HepG2 (cell line): ENCODE data around the gene ALK. TPM values are rescaled to one million over a fixed set of nuclear protein-coding genes. Genes with fewer than 3 reads are reported as not detected.

Source experiments
- ATAC-seq: fragments of 200-7000 bp; cut with Tn5 transposase; 3 replicates; pipeline ENCODE4 v1.9.1; 2020; ENCODE audit warnings: mild to moderate bottlenecking, moderate library complexity
- BruUV-seq: library from RNA; stranded (reverse); fragments of 400-500 nt; replicated peaks from 2 replicates; lab custom pipeline; 2021; lab: Mats Ljungman, UMichigan
- CTCF ChIA-PET: fragments of 300-600 bp; formaldehyde crosslinking; extraction: SDS; loops from one replicate; lab custom pipeline; 2021; ENCODE audit warnings: low total read pairs, inconsistent platforms, low intra/inter-chr PET ratio; lab: Yijun Ruan, JAX
- POLR2A ChIA-PET: fragments of 350-600 bp; sonication (Branson Sonifier 250); formaldehyde crosslinking; loops from one replicate; lab custom pipeline; 2020; ENCODE audit warnings: antibody characterized with exemption, inconsistent platforms; lab: Yijun Ruan, JAX
- DNase-seq: peaks from one replicate; pipeline ENCODE4 v3.0.0-alpha.2; 2015; ENCODE audit warnings: low spot score
- FAIRE-seq: peaks from 3 replicates; lab custom pipeline; 2011; peaks lifted over from hg19 to GRCh38; lab: Jason Lieb, UNC
- H2AFZ ChIP-seq: one replicate; pipeline ENCODE4 v1.6.1; 2011; ENCODE audit warnings: low read length, inconsistent platforms
- H3K27ac ChIP-seq: fragments of 300-600 bp; 3 replicates; pipeline ENCODE4 v1.8.0; 2011; ENCODE audit warnings: mixed run types, mild to moderate bottlenecking, mixed read lengths, low read length, inconsistent platforms; ENCODE audit not compliant: insufficient read depth; ENCODE audit errors: extremely low read length
- H3K27me3 ChIP-seq, 2 experiments: fragments of 200-600 bp in 1 of 2; 2 replicates in 1 of 2; 3 replicates in 1 of 2; pipeline versions ENCODE4 v1.6.0 to v1.8.0; 2011; ENCODE audit warnings: low read length in 2 of 2, mild to moderate bottlenecking in 2 of 2, moderate library complexity in 2 of 2, inconsistent platforms in 1 of 2; ENCODE audit not compliant: insufficient read depth in 2 of 2, control insufficient read depth in 1 of 2
- H3K36me3 ChIP-seq, 2 experiments: fragments of 200-600 bp in 1 of 2; replicated peaks in 1 of 2; 2 replicates in 1 of 2; 3 replicates in 1 of 2; pipeline versions ENCODE4 v1.5.1 to v1.8.0; 2011; ENCODE audit warnings: low read length in 2 of 2, inconsistent platforms in 1 of 2; ENCODE audit not compliant: insufficient read depth in 2 of 2, control insufficient read depth in 1 of 2
- H3K4me1 ChIP-seq: 2 replicates; pipeline ENCODE4 v1.5.1; 2012; ENCODE audit warnings: low read length, inconsistent platforms; ENCODE audit not compliant: insufficient read depth
- H3K4me2 ChIP-seq: 2 replicates; pipeline ENCODE4 v1.6.0; 2011; ENCODE audit warnings: low read depth, low read length, inconsistent platforms
- H3K4me3 ChIP-seq, 3 experiments: fragments of 200-600 bp in 1 of 3; sonication (generic), shearing (Covaris generic) in 1 of 3; replicated peaks in 1 of 3; 2 replicates each; pipeline ENCODE4 v1.5.1; 2011 to 2016; ENCODE audit warnings: low read length in 3 of 3, inconsistent platforms in 2 of 3, low read depth in 2 of 3, mild to moderate bottlenecking in 2 of 3, control low read depth in 1 of 3, mixed read lengths in 1 of 3; ENCODE audit not compliant: insufficient read depth in 1 of 3
- H3K79me2 ChIP-seq: one replicate; pipeline ENCODE4 v1.6.1; 2011; ENCODE audit warnings: low read length, inconsistent platforms; ENCODE audit not compliant: insufficient read depth
- H3K9ac ChIP-seq: 2 replicates; pipeline ENCODE4 v1.6.0; 2011; ENCODE audit warnings: mild to moderate bottlenecking, low read depth, low read length, inconsistent platforms; ENCODE audit not compliant: insufficient read depth
- H3K9me3 ChIP-seq: 2 replicates; pipeline ENCODE4 v1.5.1; 2012; ENCODE audit warnings: mild to moderate bottlenecking, low read length
- H4K20me1 ChIP-seq: 2 replicates; pipeline ENCODE4 v1.6.0; 2011; ENCODE audit warnings: inconsistent platforms, mild to moderate bottlenecking, low read length, moderate library complexity; ENCODE audit not compliant: insufficient read depth
- MED13 ChIP-seq: sonication (generic); formaldehyde crosslinking; IDR thresholded peaks from 2 replicates; pipeline ENCODE4 v1.5.0; 2020; ENCODE audit warnings: missing genetic modification reagents
- SNAPC2 ChIP-seq: sonication (generic); formaldehyde crosslinking; IDR thresholded peaks from 2 replicates; pipeline ENCODE4 v1.8.1; 2022; ENCODE audit warnings: mild to moderate bottlenecking, missing genetic modification reagents
- YY1 ChIP-seq: IDR thresholded peaks from 2 replicates; pipeline ENCODE4 v1.6.1; 2011; ENCODE audit warnings: low read length, low read depth, moderate library complexity, mild to moderate bottlenecking; ENCODE audit not compliant: insufficient read depth, insufficient replicate concordance
- ZNF24 ChIP-seq: fragments of 450-650 bp; IDR thresholded peaks from 2 replicates; pipeline ENCODE4 v1.6.1; 2017; ENCODE audit warnings: antibody characterized with exemption, mild to moderate bottlenecking
- ZNF367 ChIP-seq: sonication (generic); formaldehyde crosslinking; IDR thresholded peaks from 2 replicates; pipeline ENCODE4 v1.4.0; 2020; ENCODE audit warnings: missing genetic modification reagents, borderline replicate concordance
- ZNF572 ChIP-seq: sonication (generic); formaldehyde crosslinking; IDR thresholded peaks from 2 replicates; pipeline ENCODE4 v1.5.1; 2020; ENCODE audit warnings: mild to moderate bottlenecking, missing genetic modification reagents
- ZNF776 ChIP-seq: sonication (generic); formaldehyde crosslinking; IDR thresholded peaks from 2 replicates; pipeline ENCODE4 v1.4.0; 2020; ENCODE audit warnings: mild to moderate bottlenecking, missing genetic modification reagents
- ZSCAN20 ChIP-seq: sonication (generic); formaldehyde crosslinking; IDR thresholded peaks from 2 replicates; pipeline ENCODE4 v1.4.0; 2020; ENCODE audit warnings: missing genetic modification reagents, mild to moderate bottlenecking, borderline replicate concordance
- WGBS: methylation state at CpG from one replicate; pipeline ENCODE4 v1.1.6; 2017; ENCODE audit warnings: low lambda C conversion rate; 5-methylcytosine and 5-hydroxymethylcytosine counted together
- in situ Hi-C: cut with HindIII; loops from 2 replicates; pipeline ENCODE4 v1.10.0; 2017; ENCODE audit warnings: low pct_unique_long_range_greater_than_20kb; ENCODE audit not compliant: extremely low pct_ligation_motif_present
- intact Hi-C: fragments of 100-400 bp; cut with micrococcal nuclease; formaldehyde crosslinking; loops from one replicate; pipeline ENCODE4 v1.10.0; 2022; ENCODE audit not compliant: unreplicated experiment
- polyA plus RNA-seq, 8 experiments: library from polyadenylated mRNA; depleted of rRNA in 3 of 8; stranded (reverse) in 7 of 8; unstranded in 1 of 8; fragments of >200 nt; fragmentation: Illumina TruSeq in 4 of 8; extraction: Trizol in 4 of 8; gene quantifications; 2 replicates each; pipeline versions ENCODE4 v1.2.1 to v1.2.3, GENCODE V29; 2011 to 2016; ENCODE audit warnings: low read depth in 4 of 8, missing spikeins in 1 of 8, mixed read lengths in 1 of 8; ENCODE audit not compliant: insufficient read depth in 1 of 8
- total RNA-seq, 5 experiments: library from RNA; depleted of rRNA; stranded (reverse); fragments of >200 nt; fragmentation: Illumina TruSeq; extraction: Trizol; gene quantifications; 2 replicates each; pipeline ENCODE4 v1.2.3, GENCODE V29; 2016; ENCODE audit warnings: low read depth in 1 of 5
- TF ChIP-seq, protein P1 (sequence below): conservative IDR thresholded peaks from 2 replicates; pipeline ENCODE4 v1.6.1; 2018; ENCODE audit warnings: missing genetic modification reagents
- TF ChIP-seq, protein P2 (sequence below): sonication (generic); formaldehyde crosslinking; IDR thresholded peaks from 2 replicates; pipeline ENCODE4 v1.8.1; 2023; ENCODE audit warnings: missing genetic modification reagents, mild to moderate bottlenecking, borderline replicate concordance
- TF ChIP-seq, protein P3 (sequence below): sonication (generic); formaldehyde crosslinking; IDR thresholded peaks from 2 replicates; pipeline ENCODE4 v1.4.0; 2020; ENCODE audit warnings: missing genetic modification reagents
- TF ChIP-seq, protein P4 (sequence below): sonication (generic); formaldehyde crosslinking; IDR thresholded peaks from 2 replicates; pipeline ENCODE4 v1.4.0; 2020; ENCODE audit warnings: mild to moderate bottlenecking, low read depth, missing genetic modification reagents
- TF ChIP-seq, protein P5 (sequence below): IDR thresholded peaks from 2 replicates; pipeline ENCODE4 v1.6.1; 2012; ENCODE audit warnings: inconsistent platforms
- TF ChIP-seq, protein P6 (sequence below): sonication (generic); formaldehyde crosslinking; IDR thresholded peaks from 2 replicates; pipeline ENCODE4 v1.4.0; 2020; ENCODE audit warnings: missing genetic modification reagents, borderline replicate concordance

The ALK gene
- total and polyA plus RNA-seq, 2 of the 13 experiments (the other 11 are each of a cell fraction or from before 2014, with no cell fraction given): not detected

DNA sequence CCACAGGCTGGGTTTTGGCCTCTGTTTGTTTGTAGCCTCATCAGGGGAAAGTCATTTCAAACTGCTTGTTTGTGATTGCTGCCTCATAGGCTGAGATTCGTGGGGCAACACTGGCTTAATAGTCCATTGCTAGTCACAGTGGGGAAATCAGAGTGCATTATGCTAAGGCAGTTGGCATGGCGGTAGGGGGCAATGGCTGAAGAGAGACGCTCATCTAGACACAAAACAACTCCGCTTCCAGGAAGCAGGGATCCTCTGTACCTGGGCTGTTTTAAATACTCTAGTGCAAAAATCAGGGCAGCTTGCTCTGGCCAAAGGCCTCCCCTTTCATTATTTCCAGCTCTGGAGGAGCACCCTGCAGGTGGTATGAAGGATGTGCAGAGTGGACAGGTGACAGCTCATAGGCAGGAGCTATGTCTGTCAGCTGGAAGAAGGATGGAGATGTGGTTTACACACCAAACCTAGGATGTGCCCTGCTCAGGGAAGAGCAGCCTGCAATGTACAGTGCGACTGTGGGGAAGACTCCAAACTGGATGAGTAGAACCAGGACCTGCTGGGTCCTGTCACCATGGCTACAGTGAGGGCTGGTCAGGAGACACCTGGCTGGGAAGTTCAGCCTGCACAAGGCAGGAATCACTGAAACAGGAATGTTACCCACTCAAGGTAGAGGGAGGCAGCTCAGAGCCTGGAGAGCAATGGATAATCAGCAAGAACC is 571.9 kb downstream of the ALK start:
- Histone ChIP-seq H3K79me2 (no peaks in the 10 kb centered on the region), H3K4me1 (no peaks in the 10 kb centered on the region), H3K36me3 (no peaks in the 10 kb centered on the region), H4K20me1 (no peaks in the 10 kb centered on the region), H3K4me3 (no peak overlapping the region), H3K27me3 (peaks cover 0 to 9% of the 10 kb centered on the region in 2 experiments; a peak in 1 of 5 replicates), H2AFZ (no peak overlapping the region), H3K9me3 (no peaks in the 10 kb centered on the region), H3K4me2 (no peak overlapping the region), H3K9ac (no peak overlapping the region), H3K27ac (no peak overlapping the region)
- in situ Hi-C loops: no loop called here
- ATAC-seq (no peak; the same call in 2 of the 3 replicates), DNase-seq (no peak), FAIRE-seq (no peak)
- ChIA-PET CTCF (no interaction called here), POLR2A (no interaction called here)
- no peak for TF ChIP-seq ZSCAN20 (CRISPR knock-in tag)
- TF ChIP-seq MED13 (CRISPR knock-in tag): no peak
- TF ChIP-seq, protein P1, sequence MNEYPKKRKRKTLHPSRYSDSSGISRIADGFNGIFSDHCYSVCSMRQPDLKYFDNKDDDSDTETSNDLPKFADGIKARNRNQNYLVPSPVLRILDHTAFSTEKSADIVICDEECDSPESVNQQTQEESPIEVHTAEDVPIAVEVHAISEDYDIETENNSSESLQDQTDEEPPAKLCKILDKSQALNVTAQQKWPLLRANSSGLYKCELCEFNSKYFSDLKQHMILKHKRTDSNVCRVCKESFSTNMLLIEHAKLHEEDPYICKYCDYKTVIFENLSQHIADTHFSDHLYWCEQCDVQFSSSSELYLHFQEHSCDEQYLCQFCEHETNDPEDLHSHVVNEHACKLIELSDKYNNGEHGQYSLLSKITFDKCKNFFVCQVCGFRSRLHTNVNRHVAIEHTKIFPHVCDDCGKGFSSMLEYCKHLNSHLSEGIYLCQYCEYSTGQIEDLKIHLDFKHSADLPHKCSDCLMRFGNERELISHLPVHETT (CRISPR knock-in tag): no peak
- no peak for TF ChIP-seq ZNF24
- TF ChIP-seq, protein P2, sequence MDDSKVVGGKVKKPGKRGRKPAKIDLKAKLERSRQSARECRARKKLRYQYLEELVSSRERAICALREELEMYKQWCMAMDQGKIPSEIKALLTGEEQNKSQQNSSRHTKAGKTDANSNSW (CRISPR knock-in tag): no peak
- TF ChIP-seq, protein P3, sequence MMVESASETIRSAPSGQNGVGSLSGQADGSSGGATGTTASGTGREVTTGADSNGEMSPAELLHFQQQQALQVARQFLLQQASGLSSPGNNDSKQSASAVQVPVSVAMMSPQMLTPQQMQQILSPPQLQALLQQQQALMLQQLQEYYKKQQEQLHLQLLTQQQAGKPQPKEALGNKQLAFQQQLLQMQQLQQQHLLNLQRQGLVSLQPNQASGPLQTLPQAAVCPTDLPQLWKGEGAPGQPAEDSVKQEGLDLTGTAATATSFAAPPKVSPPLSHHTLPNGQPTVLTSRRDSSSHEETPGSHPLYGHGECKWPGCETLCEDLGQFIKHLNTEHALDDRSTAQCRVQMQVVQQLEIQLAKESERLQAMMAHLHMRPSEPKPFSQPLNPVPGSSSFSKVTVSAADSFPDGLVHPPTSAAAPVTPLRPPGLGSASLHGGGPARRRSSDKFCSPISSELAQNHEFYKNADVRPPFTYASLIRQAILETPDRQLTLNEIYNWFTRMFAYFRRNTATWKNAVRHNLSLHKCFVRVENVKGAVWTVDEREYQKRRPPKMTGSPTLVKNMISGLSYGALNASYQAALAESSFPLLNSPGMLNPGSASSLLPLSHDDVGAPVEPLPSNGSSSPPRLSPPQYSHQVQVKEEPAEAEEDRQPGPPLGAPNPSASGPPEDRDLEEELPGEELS (CRISPR knock-in tag): no peak
- TF ChIP-seq ZNF367 (CRISPR knock-in tag): no peak
- TF ChIP-seq, protein P4, sequence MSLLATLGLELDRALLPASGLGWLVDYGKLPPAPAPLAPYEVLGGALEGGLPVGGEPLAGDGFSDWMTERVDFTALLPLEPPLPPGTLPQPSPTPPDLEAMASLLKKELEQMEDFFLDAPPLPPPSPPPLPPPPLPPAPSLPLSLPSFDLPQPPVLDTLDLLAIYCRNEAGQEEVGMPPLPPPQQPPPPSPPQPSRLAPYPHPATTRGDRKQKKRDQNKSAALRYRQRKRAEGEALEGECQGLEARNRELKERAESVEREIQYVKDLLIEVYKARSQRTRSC: no peak
- TF ChIP-seq, protein P5, sequence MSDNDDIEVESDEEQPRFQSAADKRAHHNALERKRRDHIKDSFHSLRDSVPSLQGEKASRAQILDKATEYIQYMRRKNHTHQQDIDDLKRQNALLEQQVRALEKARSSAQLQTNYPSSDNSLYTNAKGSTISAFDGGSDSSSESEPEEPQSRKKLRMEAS: no peak
- no peak for TF ChIP-seq ZNF776
- no peak for TF ChIP-seq YY1
- TF ChIP-seq SNAPC2 (CRISPR knock-in tag): no peak
- TF ChIP-seq, protein P6, sequence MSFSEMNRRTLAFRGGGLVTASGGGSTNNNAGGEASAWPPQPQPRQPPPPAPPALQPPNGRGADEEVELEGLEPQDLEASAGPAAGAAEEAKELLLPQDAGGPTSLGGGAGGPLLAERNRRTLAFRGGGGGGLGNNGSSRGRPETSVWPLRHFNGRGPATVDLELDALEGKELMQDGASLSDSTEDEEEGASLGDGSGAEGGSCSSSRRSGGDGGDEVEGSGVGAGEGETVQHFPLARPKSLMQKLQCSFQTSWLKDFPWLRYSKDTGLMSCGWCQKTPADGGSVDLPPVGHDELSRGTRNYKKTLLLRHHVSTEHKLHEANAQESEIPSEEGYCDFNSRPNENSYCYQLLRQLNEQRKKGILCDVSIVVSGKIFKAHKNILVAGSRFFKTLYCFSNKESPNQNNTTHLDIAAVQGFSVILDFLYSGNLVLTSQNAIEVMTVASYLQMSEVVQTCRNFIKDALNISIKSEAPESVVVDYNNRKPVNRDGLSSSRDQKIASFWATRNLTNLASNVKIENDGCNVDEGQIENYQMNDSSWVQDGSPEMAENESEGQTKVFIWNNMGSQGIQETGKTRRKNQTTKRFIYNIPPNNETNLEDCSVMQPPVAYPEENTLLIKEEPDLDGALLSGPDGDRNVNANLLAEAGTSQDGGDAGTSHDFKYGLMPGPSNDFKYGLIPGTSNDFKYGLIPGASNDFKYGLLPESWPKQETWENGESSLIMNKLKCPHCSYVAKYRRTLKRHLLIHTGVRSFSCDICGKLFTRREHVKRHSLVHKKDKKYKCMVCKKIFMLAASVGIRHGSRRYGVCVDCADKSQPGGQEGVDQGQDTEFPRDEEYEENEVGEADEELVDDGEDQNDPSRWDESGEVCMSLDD (CRISPR knock-in tag): no peak
- no peak for TF ChIP-seq ZNF572 (CRISPR knock-in tag)
- BruUV-seq: no TSS peak
- intact Hi-C loops: no loop called here
- 30% methylated on average over 5 of the region's 5 CpGs for WGBS
